Measurements from ENCODE around the gene SLC8A3. TPM values are rescaled to one million over a fixed set of nuclear protein-coding genes. Genes with fewer than 3 reads are reported as not detected.

The SLC8A3 gene
- total RNA-seq, 4 donors from 2014 or later: 0.34 to 1.6 (median 0.73) TPM

DNA sequence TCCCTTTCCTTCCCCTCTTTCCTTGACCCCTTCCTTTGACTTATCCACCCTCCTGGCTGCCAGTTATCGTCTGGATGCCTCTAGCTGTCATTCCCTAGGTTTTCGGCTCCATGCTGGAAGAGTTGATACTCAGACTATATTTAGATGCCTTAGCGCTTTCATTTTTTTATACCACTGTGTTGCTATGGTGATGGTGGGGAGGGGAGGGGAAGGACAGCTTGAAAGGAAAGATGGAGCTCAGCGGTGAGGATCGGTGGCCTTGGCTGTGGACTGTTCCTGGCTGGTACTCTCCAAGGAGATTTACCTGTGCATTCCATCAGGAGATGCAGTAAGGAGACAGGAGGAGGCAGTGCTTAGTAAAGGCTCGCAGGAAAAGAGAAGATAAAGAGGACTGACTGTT lies 108.7 kb downstream of the SLC8A3 start:
- TF ChIP-seq, protein P1, sequence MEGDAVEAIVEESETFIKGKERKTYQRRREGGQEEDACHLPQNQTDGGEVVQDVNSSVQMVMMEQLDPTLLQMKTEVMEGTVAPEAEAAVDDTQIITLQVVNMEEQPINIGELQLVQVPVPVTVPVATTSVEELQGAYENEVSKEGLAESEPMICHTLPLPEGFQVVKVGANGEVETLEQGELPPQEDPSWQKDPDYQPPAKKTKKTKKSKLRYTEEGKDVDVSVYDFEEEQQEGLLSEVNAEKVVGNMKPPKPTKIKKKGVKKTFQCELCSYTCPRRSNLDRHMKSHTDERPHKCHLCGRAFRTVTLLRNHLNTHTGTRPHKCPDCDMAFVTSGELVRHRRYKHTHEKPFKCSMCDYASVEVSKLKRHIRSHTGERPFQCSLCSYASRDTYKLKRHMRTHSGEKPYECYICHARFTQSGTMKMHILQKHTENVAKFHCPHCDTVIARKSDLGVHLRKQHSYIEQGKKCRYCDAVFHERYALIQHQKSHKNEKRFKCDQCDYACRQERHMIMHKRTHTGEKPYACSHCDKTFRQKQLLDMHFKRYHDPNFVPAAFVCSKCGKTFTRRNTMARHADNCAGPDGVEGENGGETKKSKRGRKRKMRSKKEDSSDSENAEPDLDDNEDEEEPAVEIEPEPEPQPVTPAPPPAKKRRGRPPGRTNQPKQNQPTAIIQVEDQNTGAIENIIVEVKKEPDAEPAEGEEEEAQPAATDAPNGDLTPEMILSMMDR (IDR thresholded peaks at IDR 0.05): no peak
- TF ChIP-seq POLR2A (IDR thresholded peaks at IDR 0.05): no peak
- H3K4me3 ChIP-seq (ENCODE audit: low read depth, poor library complexity, severe bottlenecking): no peak overlapping the region
- DNase-seq (ENCODE audit: low spot score in 2 of 2): no peak
- WGBS, 2 donors: 83 to 87% methylated on average over 6 of the region's 6 CpGs
- intact Hi-C loops (cut with DNase I; ENCODE audit: low total_unique reads): no loop called here

DNA sequence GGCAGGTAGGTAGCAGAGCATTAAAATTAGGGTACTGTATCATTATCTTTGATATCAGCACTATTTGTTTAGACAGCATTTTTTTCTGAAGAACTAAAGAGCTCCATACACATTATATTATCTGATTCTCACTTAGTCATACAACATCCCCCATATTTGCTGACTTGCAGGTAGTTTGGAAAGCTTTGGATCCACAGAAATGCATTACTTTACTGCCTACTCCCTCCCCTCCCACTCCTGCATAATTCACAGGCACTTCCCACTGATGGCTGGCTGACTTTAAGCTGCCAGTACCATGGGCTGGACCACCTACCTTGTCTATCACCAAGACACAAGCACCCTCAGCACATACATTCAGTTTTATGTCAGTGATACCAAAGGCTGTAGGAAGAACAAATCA lies 110.4 kb downstream of the SLC8A3 start:
- TF ChIP-seq, protein P1 (IDR thresholded peaks at IDR 0.05): no peak
- TF ChIP-seq POLR2A (IDR thresholded peaks at IDR 0.05): no peak
- H3K4me3 ChIP-seq (ENCODE audit: low read depth, poor library complexity, severe bottlenecking): no peak overlapping the region
- DNase-seq (ENCODE audit: low spot score in 2 of 2): no peak
- intact Hi-C loops (cut with DNase I; ENCODE audit: low total_unique reads): no loop called here

DNA sequence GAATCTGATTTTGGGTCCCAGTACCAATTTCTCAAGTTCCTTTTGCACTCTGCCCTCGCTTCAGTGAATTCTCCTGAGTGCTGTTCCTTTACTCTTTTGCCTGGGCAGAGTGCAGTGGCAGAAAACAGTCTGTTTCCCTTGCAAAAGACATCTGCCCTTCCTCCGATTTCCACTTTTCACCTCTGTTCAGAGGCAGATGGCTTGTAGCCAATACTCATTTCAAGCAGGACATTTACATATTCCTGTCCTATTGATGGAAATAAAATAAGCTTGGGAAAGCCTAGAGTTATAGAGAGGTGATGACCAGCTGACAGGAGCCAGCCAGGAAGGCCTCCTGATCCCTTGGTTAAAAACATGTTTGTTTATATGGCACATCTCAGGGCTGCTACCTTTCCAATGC lies 111.0 kb downstream of the SLC8A3 start:
- intact Hi-C loops (cut with DNase I; ENCODE audit: low total_unique reads): no loop called here
- no peak for DNase-seq (ENCODE audit: low spot score in 2 of 2)
- 59 to 66% methylated on average over 2 of the region's 2 CpGs for WGBS, 2 donors
- TF ChIP-seq, protein P1 (IDR thresholded peaks at IDR 0.05): no peak
- TF ChIP-seq POLR2A (IDR thresholded peaks at IDR 0.05): no peak
- no peak overlapping the region for H3K4me3 ChIP-seq (ENCODE audit: low read depth, poor library complexity, severe bottlenecking)

DNA sequence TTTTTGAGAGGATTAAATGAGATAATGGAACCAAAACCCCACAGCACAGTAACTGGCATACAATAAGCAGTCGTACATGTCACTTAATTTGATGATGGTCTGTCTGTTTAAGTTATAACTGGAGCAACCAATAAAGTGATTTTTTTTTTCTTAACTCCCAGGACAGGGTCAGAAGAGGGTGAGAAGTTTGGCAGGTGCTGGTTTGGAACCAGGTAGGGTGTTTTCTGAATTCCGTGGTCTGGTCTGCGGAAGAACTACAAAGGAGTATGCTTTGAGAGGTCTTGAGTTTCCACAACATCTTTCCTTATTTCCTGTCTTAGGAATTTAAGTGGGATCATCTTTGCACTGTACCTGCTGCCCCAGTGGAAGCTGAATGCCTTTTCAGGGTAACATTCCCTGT lies 111.7 kb downstream of the SLC8A3 start:
- no peak overlapping the region for H3K4me3 ChIP-seq (ENCODE audit: low read depth, poor library complexity, severe bottlenecking)
- 88 to 95% methylated on average over 3 of the region's 3 CpGs for WGBS, 2 donors
- TF ChIP-seq POLR2A (IDR thresholded peaks at IDR 0.05): no peak
- TF ChIP-seq, protein P1 (IDR thresholded peaks at IDR 0.05): no peak
- intact Hi-C loops (cut with DNase I; ENCODE audit: low total_unique reads): no loop called here
- DNase-seq (ENCODE audit: low spot score in 2 of 2): no peak

DNA sequence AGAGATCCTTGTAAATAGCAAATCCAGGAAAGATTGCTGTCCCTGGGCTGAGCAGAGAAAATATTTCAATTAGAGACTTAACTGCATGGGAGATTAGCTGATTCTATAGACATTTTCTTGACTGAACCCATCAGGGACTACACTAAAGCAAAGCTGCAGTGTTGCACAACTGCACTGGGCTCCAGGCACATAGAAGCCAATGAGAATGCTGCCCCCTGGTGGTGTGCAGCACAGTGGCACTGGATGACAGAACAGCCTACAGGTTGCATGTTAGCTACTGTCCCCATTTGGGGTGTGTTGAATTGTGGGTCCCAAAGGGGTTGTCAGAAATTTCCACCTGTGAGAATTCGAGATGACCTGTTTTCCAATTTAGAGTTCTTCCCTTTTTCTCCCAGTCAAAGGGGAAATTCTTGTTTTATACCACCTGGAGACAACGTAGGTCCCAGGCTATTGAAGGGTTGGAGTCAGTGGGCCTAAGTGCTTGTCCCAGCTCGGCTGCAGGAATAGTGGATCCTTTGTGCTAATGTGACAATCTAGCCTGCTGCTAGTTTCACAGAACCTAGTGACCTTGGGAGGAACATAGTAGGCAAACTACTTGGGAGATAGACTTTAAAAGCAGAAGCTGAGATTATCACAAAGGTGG lies 114.7 kb downstream of the SLC8A3 start:
- WGBS, 2 donors: 53 to 65% methylated on average over 3 of the region's 3 CpGs
- H3K4me3 ChIP-seq (ENCODE audit: low read depth, poor library complexity, severe bottlenecking): no peak overlapping the region
- no peak for DNase-seq (ENCODE audit: low spot score in 2 of 2)
- no peak for TF ChIP-seq POLR2A (IDR thresholded peaks at IDR 0.05)
- TF ChIP-seq, protein P1 (IDR thresholded peaks at IDR 0.05): no peak
- intact Hi-C loops (cut with DNase I; ENCODE audit: low total_unique reads): no loop called here

DNA sequence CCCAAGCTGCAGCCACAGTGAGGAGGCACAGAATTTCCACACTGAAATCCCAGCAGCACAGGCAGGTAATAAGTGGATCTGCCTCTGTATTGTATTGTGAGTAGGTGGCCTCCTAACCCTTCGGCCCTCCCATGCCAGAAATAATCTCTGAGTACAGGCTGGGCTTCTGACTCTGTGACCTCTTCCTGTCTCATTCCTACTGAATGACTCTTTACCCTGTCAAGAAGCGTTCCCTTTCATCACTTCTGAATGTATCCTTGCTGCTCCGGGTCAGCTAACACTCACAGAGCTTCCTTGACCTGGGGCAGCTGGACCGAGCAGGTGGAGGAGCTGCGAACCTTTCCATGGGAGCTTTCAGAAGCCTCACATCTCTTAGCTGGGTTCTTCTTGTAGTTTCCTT lies 119.6 kb downstream of the SLC8A3 start:
- WGBS, 2 donors: 68 to 71% methylated on average over 5 of the region's 5 CpGs
- TF ChIP-seq, protein P1 (IDR thresholded peaks at IDR 0.05): no peak
- no peak for TF ChIP-seq POLR2A (IDR thresholded peaks at IDR 0.05)

More for the DNA sequence above, 119.6 kb downstream of the SLC8A3 start:
- intact Hi-C loops (cut with DNase I; ENCODE audit: low total_unique reads): no loop called here
- H3K4me3 ChIP-seq (ENCODE audit: low read depth, poor library complexity, severe bottlenecking): no peak overlapping the region
- no peak for DNase-seq (ENCODE audit: low spot score in 2 of 2)
